ENCODE data around the gene TNRC6C.
A peak's percentile ranks its signal among the peaks of the same experiment; 100 is the strongest.
"Not testable (repeated sequence)": the region's sequence is repeated elsewhere in the genome, so short reads cannot be mapped to it uniquely, and the experiment has no call there.

TNRC6C gene

DNA sequence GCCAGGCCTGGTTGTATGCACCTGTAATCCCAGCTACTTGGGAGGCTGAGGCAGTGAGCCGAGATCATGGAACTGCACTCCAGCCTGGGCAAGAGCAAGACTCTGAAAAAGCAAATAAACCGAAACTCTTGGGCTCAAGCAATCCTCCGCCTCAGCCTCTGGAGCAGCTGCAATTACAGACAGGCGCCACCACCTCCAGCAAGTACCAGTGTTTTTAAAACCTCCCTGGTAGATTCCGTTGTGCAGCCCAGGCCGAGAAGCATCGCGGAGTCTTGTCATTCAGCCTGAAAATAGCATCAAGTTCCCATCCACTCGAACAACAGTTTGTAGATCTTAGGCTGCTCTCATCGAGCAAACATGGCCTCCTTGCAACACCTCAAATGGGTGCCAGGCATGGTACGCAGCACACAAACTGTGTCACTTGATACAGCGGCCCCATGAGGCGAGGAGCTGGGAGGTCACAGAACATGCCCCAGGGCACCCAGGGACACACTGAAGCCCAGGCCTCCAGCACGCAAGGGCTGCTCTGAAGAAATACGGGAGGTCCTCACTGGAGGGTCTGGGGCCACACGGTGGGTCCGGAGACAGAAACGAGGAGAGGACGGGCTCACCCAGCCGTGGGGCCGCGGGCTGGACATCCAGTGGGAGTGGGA is 152.0 kb downstream of the TNRC6C start:
- DNase-seq (ENCODE audit: low read depth in 1 of 2, low spot score in 1 of 2), result no peak

DNA sequence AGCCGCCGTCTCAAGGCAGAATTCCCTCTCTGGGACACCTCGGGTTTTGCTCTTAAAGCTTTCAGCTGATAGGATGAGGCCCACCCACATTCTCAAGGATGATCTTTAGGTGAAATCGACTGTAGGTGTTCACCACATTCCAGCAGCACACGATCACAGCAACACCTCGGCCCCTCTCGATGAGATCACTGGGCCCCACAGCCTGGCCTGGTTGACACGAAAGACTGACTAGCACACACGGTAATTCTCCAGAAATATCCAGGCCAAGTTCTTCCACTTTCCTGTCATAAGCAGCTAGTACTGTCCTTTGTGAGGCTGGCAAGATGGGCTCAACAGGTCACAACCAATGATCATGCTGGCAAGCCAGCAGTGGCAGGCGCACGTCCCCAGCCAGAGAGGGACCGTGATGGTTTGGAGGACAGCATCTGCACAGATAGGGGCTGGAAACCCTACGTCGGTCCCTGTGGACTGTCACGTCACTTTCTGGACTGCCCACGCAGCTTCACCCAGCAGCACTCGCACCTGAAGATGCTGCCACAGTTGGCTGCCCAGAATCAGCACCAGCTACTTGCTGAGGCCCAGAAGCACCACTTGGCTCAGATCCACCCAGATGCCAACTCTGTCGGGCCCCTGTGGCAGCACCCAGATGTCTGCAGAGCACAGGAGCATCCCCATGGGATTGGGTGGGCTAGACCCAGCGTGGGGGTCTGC is 152.7 kb downstream of the TNRC6C start:
- no peak for DNase-seq (ENCODE audit: low read depth in 1 of 2, low spot score in 1 of 2)

DNA sequence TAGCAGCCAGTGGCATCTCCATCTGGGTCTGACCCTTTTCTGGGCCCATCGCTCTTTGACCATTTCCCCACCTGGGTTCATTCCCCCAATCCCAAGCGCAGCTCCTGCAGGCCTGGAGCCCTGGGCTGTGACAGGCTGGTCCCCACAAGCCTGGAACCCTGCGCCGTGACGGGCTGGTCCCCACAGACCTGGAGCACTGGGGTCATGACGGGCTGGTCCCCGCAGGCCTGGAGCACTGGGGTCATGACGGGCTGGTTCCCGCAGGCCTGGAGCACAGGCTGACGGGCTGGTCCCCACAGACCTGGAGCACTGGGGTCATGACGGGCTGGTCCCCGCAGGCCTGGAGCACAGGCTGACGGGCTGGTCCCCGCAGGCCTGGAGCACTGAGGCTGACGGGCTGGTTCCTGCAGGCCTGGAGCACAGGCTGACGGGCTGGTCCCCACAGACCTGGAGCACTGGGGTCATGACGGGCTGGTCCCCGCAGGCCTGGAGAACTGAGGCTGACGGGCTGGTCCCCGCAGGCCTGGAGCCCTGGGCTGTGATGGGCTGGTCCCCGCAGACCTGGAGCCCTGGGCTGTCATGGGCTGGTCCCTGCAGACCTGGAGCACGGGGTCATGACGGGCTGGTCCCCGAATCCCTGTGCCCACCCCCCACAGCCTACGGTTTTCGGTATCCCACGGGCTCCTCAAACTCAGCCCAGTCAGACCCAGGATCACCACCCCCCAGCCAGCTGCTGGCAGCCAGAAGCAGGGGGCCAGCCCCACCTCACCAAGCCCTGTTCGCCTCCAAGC is 153.4 kb downstream of the TNRC6C start:
- DNase-seq (ENCODE audit: low read depth in 1 of 2, low spot score in 1 of 2), result no peak

DNA sequence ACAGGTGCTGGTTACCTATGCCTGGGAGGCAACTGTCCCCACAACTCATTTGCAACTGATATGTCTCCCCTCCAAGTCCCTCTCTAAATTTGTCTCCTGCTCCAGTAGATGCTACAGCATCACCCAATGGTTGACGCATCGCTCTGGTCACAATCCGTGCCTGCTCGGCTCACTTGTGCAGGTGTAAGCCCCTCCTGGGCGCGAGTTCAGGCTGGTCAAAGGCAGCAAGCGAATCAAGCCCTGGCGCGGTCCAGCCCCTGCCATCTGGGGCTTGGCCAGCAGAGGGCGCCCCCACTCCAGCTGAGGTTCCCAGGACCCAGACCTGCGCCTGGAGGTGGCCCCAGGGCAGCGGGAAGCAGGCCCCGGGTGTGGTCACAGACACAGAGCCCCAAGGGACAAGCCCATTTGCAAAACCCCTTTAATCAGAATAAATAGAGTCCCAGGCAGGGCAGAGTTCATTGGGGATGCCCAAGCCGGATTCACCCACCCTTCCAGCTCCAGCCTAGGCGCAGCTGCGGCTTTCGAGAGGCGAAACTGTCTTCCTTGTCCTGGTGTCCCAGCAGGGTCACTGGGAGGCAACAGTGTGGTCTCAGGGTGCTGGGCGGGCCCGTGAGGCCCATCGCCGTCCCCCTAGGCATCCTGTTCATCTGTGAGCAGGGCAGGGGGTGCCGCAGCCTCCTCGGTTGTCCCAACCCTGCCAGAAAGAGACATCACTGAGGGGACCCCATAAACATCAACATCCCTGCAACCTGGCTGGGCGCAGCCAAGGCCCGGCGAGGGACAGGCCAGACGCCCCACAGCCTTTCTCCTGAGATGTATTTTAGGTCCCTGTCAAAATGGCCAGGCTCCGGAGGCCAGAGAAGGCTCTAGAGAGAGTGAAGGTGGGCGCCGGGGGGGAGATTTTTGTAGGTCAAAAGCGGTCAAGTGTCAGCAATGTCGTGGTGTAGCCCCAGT is 154.3 kb downstream of the TNRC6C start:
- DNase-seq (ENCODE audit: low read depth in 1 of 2, low spot score in 1 of 2), result peak in 1 of 2 donors; percentile 78

DNA sequence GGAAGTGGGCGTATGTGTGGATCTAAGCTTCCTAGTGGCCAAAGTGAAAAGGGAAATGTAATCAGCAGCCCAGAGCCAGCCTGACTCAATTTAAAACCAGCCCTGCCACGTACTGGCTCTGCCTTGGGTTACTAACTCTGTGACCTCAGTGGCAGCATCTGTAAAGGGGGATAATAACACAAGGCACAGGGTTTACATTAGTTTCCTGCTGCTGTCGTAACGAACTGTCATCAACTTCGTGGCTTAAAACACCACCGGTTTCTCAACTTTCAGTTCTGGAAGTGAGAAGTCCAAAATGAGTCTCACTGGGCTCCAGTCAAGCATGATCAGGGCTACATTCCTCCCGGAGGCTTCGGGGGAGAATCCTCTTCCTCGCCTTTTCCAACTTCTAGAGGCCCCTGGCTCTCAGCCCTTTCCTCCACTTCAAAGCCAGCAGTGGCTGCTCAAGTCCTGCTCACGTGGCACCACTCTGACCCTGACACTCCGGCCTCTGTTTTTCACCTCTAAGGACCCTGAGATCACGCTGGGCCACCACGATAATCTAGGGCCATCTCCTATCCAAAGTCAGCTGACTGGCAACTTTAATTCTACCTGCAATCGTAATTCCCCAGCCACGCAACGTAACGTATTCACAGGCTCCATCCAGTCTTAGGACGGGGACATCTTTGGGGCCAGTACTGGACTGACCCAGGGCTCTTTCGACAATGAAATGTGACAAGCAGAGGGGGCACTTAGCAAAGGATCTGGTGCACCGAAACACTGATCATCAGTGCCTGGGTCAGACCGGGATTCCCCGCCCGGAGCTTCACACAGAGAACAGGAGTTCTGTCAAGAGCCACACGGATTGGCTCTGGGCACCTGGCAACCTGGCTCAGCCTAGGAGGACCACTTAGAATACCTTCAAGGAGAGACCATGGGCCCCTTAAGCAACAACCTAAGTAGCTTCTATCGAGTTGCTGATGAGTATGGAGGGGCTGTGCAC is 155.6 kb downstream of the TNRC6C start:
- DNase-seq (ENCODE audit: low read depth in 1 of 2, low spot score in 1 of 2), result no peak

DNA sequence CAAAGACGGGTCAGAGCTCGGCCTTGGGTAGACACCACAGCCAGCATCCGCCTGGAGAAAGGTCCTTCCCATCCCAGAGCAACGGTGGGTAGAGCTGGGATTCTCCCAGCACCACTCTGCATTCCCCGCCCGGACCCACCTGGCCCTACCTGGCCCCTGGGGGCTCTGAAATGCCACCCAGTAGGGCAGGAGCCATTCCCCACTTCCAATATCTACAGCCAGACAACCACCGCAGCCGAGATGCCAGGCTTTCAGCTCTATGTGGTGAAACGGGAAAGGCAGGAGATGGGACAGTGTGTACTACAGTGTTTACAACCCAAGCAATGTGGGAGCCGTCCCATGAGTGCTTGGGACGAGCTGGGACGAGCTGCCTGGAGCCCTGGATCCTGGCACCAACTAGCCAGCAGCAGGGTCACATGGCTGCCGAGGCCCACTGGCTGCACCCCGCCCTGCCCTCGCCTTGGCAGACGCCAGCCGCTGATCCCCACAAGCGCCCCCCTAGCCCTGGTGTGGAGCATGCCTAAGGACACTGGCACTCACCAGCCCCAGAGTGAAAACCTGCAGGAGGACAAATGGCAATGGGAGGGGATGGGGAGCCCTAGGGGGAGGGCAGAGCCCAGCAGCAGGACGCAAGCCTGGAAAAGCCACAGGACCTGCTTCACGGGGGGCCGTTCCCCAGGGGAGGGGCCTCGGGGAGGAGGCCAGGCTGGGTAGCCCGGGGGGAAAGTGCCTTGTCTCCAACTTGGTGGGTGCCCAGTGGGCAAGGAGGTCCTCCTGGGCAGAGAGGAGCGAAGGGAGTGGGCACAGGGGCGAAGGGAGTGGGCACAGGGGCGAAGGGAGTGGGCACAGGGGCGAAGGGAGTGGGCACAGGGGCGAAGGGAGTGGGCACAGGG is 156.6 kb downstream of the TNRC6C start:
- no peak for DNase-seq (ENCODE audit: low read depth in 1 of 2, low spot score in 1 of 2)

DNA sequence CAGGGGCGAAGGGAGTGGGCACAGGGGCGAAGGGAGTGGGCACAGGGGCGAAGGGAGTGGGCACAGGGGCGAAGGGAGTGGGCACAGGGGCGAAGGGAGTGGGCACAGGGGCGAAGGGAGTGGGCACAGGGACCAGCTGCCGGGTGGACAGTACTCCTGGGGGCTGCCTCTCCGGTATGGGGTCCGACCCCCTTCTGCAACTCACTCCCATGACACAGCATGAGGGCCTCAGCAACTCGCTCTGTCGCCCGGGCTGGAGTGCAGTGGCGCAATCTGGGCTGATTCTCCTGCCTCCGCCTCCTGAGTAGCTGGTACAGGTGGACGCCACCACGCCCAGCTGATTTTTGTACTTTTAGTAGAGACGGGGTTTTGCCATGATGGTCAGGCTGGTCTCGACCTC is 157.3 kb downstream of the TNRC6C start:
- not testable (repeated sequence) for DNase-seq (ENCODE audit: low read depth in 1 of 2, low spot score in 1 of 2)

DNA sequence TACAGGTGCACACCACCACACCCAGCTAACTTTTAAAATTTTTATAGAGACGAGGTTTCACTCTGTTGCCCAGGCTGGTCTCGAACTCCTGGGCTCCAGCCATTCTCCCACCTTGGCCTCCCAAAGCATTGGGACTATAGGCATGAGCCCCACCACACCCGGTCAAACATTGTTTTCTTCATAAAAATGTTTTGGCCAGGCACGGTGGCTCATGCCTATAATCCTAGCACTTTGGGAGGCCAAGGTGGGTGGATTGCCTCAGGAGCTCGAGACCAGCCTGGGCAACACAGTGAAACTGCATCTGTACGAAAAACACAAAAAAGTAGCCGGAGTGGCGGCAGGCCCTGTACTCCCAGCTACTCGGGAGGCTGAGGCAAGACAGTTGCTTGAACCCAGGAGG is 157.9 kb downstream of the TNRC6C start:
- DNase-seq (ENCODE audit: low read depth in 1 of 2, low spot score in 1 of 2), result no peak

DNA sequence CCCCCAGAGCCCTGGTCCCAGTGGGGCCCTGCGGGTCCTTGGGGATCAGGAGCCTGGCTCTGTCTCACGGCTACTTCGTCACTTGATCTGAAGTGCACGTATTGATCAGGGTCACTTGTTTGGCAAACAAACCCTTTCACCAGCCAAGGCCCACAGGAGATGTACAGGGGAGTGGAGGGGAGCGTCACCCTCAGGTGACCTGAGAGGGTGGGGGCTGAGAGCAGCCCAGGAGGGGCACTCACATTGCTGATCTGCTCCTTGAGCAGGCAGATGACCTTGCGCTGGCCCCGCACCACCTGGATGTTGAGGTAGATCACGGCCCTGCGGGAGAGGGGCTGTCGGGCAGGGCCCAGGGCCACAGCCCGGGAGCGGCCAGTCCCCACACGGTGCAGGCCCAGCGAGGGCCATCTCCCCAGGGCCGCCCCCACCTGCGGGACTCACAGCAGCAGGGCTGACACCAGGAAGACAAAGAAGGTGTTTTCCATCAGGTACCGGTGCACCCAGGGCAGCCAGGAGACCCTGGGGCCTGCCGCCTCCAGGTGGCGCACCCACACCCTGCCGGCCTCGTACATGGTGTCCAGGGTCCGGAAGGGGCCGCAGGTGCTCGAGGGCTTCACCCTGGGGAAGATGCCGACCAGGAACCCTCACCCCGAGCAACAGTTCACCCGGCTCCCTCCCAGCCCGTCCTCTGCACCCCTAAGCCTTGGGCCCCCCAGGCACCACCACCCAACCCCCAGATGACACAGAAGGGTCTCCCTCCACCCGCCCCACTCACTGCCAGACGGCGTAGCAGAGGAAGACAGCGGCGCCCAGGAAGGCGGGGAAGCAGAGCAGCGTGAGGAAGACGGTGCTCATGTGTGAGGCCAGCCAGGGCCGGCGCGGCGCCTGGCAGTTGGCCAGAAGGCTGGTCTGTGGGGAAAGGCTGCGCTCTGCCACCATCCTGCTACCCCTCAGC is 158.8 kb downstream of the TNRC6C start:
- DNase-seq (ENCODE audit: low read depth in 1 of 2, low spot score in 1 of 2), result no peak

DNA sequence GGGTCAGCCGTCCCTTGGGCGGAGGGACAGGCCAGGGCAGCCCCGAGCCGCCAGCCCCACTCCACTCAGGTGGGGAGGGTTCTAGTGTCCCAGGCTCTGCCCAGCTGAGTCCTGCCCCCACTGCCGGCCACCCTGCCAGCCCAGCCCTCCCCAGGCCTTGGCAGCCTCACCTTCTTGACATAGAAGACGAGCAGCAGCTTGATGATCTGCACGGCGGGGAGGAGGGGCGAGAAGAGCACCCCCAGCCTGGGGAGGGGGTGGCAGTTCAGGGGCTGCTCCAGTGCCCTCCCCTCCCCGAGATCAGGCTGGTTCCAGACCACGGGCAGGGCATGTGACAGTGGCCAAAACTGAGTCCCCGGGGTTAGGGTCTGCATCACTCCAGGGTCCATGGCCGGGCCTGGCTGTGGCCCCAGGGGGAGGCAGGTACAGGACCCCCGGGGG is 160.3 kb downstream of the TNRC6C start:
- DNase-seq (ENCODE audit: low read depth in 1 of 2, low spot score in 1 of 2), result no peak

DNA sequence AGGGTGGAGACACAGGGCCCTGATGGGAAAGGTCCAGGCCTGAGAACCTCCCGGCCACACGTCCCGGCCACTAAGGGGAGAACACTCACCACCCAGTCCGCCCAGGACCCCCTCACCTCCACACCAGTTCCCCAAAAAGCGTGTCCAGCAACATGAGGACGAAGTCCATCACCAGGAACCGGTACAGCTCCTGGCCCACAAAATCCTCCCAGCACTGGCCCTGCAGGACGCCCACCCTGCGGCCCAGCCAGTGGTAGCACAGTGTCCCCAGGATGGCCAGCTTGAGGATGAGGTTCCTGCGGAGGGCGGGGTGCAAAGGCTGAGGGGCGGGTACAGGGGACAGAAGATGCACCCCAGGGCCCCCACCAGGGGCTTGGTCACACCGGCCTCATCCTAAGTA is 162.0 kb downstream of the TNRC6C start:
- DNase-seq (ENCODE audit: low read depth in 1 of 2, low spot score in 1 of 2), result no peak

DNA sequence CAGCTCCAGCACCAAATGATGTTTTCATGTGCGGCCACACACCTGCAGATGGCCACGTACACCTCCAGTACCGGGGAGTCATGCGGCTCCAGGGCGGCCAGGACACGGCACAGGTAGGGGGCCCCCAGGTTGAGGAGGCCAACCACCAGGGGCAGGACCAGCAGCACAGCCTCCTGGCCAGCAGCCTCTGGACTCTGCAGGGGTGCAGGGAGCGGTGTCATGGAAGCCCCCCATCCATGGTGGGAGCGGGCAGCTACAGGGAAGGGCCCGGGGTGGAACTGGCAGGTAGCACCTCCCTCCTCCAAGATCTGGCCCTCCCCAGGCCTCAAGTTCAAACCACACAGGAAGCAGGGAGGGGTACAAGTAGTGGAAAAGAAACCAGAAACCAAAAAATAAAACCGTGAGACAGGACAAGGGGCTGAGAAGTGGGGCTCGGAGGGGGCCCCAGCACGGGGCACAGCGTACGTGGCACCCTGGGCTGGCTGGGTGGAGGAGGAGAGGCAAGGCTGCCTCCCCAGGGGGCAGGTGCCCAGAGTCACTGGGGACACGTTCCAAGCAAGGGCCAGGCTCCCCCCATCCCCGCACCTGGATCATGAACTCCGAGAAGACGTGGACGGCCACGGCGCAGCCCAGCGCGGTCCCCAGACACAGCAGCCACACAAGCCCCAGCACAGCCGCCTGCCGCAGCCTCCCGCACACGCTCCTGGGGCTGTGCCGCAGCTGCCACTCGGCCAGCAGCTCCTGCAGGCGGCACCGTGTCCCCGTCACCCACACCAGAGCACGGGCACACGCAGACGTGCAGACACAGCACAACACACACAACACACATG is 162.7 kb downstream of the TNRC6C start:
- DNase-seq (ENCODE audit: low read depth in 1 of 2, low spot score in 1 of 2), result no peak

DNA sequence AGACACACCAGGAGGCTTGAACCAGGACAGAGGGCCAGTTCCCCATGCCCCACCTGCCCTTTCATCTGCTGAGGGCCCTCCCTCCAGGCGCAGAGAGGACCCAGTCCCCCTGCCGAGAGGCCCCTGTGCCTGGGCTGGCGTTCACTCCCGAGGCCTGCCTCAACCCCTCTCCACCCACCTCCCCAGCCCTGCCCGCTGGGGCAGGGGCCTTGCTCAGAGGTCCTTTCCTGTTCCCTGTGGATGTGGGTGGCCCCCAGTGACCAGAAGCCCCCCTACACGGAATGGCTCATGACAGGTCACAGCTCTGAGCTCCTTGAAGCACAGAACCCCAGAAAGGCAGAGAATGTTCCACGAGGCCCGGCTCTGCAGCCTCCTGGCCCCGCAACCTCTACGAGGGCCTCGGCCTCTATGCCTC is 163.3 kb downstream of the TNRC6C start:
- DNase-seq (ENCODE audit: low read depth in 1 of 2, low spot score in 1 of 2), result no peak

DNA sequence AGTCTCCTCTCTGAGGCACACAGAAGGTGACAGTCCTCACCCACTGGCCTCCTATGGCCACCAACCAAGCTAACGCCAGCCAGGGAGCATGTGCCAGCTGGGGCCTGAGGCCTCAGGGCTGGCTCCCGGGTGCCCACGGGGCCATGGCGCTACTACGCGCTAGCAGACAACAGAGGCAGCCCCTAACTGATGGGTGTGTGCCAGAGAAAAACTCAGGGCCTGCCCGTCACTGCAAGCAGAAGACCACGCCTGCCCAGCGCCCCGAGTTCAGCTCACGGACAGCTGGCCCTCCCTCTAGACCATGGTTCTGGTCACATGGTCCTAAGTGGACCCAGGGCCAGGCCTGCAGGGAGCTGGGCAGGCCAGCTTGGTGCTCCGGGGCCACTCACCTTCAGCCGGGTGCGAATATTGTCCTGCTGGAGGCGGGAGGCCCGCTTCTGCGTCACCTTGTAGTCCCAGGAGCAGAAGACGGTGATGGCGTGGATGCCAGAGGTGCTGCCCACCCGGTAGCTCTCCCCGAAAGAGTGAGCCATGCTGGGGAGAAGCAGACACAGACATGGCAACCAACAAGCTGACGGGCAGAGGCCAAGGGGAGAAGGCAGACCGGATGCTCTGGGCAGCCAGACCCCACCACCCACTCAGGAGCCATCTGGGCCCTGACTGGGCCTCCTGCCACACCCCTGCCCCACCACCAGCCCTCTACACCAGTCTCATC is 163.9 kb downstream of the TNRC6C start:
- no peak for DNase-seq (ENCODE audit: low read depth in 1 of 2, low spot score in 1 of 2)

DNA sequence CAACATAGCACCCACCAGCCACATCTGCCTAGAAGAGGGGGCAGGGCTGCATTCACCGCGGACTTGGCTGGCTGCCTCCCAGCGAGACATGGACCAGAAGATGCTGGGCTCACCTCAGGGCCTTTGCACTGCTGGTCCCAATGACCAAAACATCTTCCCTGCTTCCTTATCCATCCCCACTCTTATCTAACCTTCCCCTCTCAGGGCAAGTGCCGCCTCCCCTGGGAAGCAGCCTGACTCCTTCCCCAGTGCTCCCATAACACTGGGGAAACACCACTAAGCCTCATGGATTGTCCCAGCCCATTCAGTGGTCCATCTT is 164.4 kb downstream of the TNRC6C start:
- no peak for DNase-seq (ENCODE audit: low read depth in 1 of 2, low spot score in 1 of 2)

DNA sequence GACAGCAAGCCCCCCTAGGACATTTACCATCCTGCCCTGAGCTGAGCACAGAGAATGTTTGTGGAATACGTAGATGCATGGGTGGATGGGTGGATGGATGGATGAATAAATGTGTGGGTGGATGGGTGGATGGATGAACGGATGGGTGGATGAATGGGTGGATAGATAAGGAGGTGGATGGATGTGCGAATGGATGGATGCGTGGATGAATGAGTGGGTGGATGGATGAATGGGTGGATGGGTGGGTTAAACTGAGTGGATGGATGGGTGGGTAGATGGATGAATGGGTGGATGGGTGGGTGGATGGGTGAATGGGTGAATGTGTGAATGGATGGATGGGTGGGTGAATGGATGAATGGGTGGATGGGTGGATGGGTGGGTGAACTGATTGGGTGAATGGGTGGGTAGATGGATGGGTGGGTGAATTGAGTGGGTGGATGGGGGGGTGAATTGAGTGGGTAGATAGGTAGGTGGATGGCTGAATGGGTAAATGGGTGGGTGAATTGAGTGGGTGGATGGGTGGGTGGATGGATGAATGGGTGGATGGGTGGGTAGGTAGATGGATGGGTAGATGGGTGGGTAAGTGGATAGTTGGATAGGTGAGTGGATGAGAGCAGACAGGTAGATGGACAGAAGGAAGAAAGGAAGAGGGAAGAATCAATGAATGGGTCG is 164.9 kb downstream of the TNRC6C start:
- no peak for DNase-seq (ENCODE audit: low read depth in 1 of 2, low spot score in 1 of 2)
